RWPE2 (cell line): Measurements from ENCODE around the gene NDUFB1.

ENCODE experiments used
- ATAC-seq: fragments of 200-7000 bp; cut with Tn5 transposase; 3 replicates; pipeline ENCODE4 v1.9.1; 2021; ENCODE audit warnings: low read depth
- DNase-seq: peaks from one replicate; pipeline ENCODE4 v3.0.0-alpha.2; 2020; ENCODE audit warnings: low spot score
- H3K27ac ChIP-seq: fragments of 450-650 bp; 2 replicates; pipeline ENCODE4 v1.5.1; 2017; ENCODE audit warnings: mild to moderate bottlenecking; ENCODE audit not compliant: poor library complexity, severe bottlenecking
- H3K27me3 ChIP-seq: fragments of 250-450 bp; sonication (Bioruptor Pico); 2 replicates; pipeline ENCODE4 v1.5.1; 2021; ENCODE audit warnings: mild to moderate bottlenecking, moderate library complexity; ENCODE audit not compliant: insufficient read depth, poor library complexity, severe bottlenecking
- H3K36me3 ChIP-seq: fragments of 250-450 bp; sonication (Bioruptor Pico); 2 replicates; pipeline ENCODE4 v1.5.1; 2020; ENCODE audit warnings: low read depth, mild to moderate bottlenecking, moderate library complexity
- H3K4me1 ChIP-seq: fragments of 250-450 bp; sonication (Bioruptor Pico); 2 replicates; pipeline ENCODE4 v1.5.1; 2021; ENCODE audit warnings: mild to moderate bottlenecking, moderate library complexity; ENCODE audit not compliant: insufficient read depth, poor library complexity, severe bottlenecking
- H3K4me3 ChIP-seq: fragments of 250-450 bp; sonication (Bioruptor Pico); 2 replicates; pipeline ENCODE4 v1.5.1; 2021; ENCODE audit warnings: mild to moderate bottlenecking, moderate library complexity; ENCODE audit not compliant: severe bottlenecking
- H3K9me3 ChIP-seq: fragments of 250-450 bp; sonication (Bioruptor Pico); 2 replicates; pipeline ENCODE4 v1.5.1; 2021; ENCODE audit warnings: mild to moderate bottlenecking, moderate library complexity; ENCODE audit not compliant: severe bottlenecking
- CTCF ChIP-seq: fragments of 450-650 bp; IDR thresholded peaks from one replicate; pipeline ENCODE4 v1.5.1; 2017; ENCODE audit warnings: mild to moderate bottlenecking, moderate library complexity; ENCODE audit not compliant: poor library complexity, severe bottlenecking

Gene NDUFB1

GRCh38 chr14:92153581-92153980 lies 32.1 kb upstream of the NDUFB1 start:
- Histone ChIP-seq H3K4me1 (no peaks in the 10 kb centered on the region), H3K27me3 (no peaks in the 10 kb centered on the region), H3K27ac (no peak overlapping the region), H3K4me3 (no peak overlapping the region), H3K9me3 (no peaks in the 10 kb centered on the region), H3K36me3 (peaks cover 97% of the 10 kb centered on the region)
- DNase-seq (no peak), ATAC-seq (no peak)
- TF ChIP-seq CTCF: no peak

GRCh38 chr14:92144708-92145107 lies 23.2 kb upstream of the NDUFB1 start:
- DNase-seq: no peak
- H3K4me1 ChIP-seq: no peaks in the 10 kb centered on the region
- H3K4me3 ChIP-seq: no peak overlapping the region
- no peak for TF ChIP-seq CTCF
- no peaks in the 10 kb centered on the region for H3K9me3 ChIP-seq
- H3K27ac ChIP-seq: no peak overlapping the region
- H3K36me3 ChIP-seq: peaks cover 100% of the 10 kb centered on the region
- no peak for ATAC-seq
- H3K27me3 ChIP-seq: no peaks in the 10 kb centered on the region

GRCh38 chr14:92143962-92144361 lies 22.5 kb upstream of the NDUFB1 start:
- ATAC-seq (no peak), DNase-seq (no peak)
- Histone ChIP-seq H3K4me3 (no peak overlapping the region), H3K9me3 (no peaks in the 10 kb centered on the region), H3K4me1 (no peaks in the 10 kb centered on the region), H3K27me3 (no peaks in the 10 kb centered on the region), H3K27ac (no peak overlapping the region), H3K36me3 (peaks cover 100% of the 10 kb centered on the region)
- no peak for TF ChIP-seq CTCF

GRCh38 chr14:92143309-92143708 lies 21.8 kb upstream of the NDUFB1 start:
- no peak overlapping the region for H3K4me3 ChIP-seq
- TF ChIP-seq CTCF: no peak
- H3K9me3 ChIP-seq: no peaks in the 10 kb centered on the region
- H3K27me3 ChIP-seq: no peaks in the 10 kb centered on the region
- H3K4me1 ChIP-seq: no peaks in the 10 kb centered on the region
- DNase-seq: no peak
- peaks cover 100% of the 10 kb centered on the region for H3K36me3 ChIP-seq
- H3K27ac ChIP-seq: no peak overlapping the region
- no peak for ATAC-seq

GRCh38 chr14:92135269-92135668 lies 13.8 kb upstream of the NDUFB1 start:
- ATAC-seq: peak; percentile 45; the same call in 1 of the 3 replicates
- no peaks in the 10 kb centered on the region for H3K9me3 ChIP-seq
- no peak for DNase-seq
- H3K4me3 ChIP-seq: no peak overlapping the region
- H3K27ac ChIP-seq: no peak overlapping the region
- H3K27me3 ChIP-seq: no peaks in the 10 kb centered on the region
- peaks cover 99% of the 10 kb centered on the region for H3K36me3 ChIP-seq
- no peaks in the 10 kb centered on the region for H3K4me1 ChIP-seq
- peak; percentile 75 for TF ChIP-seq CTCF
